ENCODE data around the gene GLRX5.

The GLRX5 gene

GRCh38 chr14:95522556-95522955 lies 12.3 kb upstream of the GLRX5 start:
- H3K4me3 ChIP-seq (replicated peaks; ENCODE audit: low read depth, low read length): no peak overlapping the region
- DNase-seq (ENCODE audit: low read depth): no peak
- no peak for TF ChIP-seq CTCF (IDR thresholded peaks at IDR 0.05; ENCODE audit: low read length, missing control alignments)

GRCh38 chr14:95523051-95523814 lies 11.6 kb upstream of the GLRX5 start:
- peak; percentile 49 for DNase-seq (ENCODE audit: low read depth)
- no peak overlapping the region for H3K4me3 ChIP-seq (replicated peaks; ENCODE audit: low read depth, low read length)
- no peak for TF ChIP-seq CTCF (IDR thresholded peaks at IDR 0.05; ENCODE audit: low read length, missing control alignments)

- TF ChIP-seq CTCF (IDR thresholded peaks at IDR 0.05; ENCODE audit: low read length, missing control alignments): no peak
- DNase-seq (ENCODE audit: low read depth): peak; percentile 76
- no peak overlapping the region for H3K4me3 ChIP-seq (replicated peaks; ENCODE audit: low read depth, low read length)
These were observed 10.9 kb upstream of the GLRX5 start for GRCh38 chr14:95523815-95524448.

GRCh38 chr14:95524706-95525512 lies 9.9 kb upstream of the GLRX5 start:
- no peak for DNase-seq (ENCODE audit: low read depth)
- no peak overlapping the region for H3K4me3 ChIP-seq (replicated peaks; ENCODE audit: low read depth, low read length)
- TF ChIP-seq CTCF (IDR thresholded peaks at IDR 0.05; ENCODE audit: low read length, missing control alignments): no peak

- DNase-seq (ENCODE audit: low read depth): no peak
- no peak overlapping the region for H3K4me3 ChIP-seq (replicated peaks; ENCODE audit: low read depth, low read length)
- no peak for TF ChIP-seq CTCF (IDR thresholded peaks at IDR 0.05; ENCODE audit: low read length, missing control alignments)
These were observed 8.9 kb upstream of the GLRX5 start for GRCh38 chr14:95525999-95526398.

- peak; percentile 56 for DNase-seq (ENCODE audit: low read depth)
These were observed 8.1 kb upstream of the GLRX5 start for GRCh38 chr14:95526483-95527386.

More at GRCh38 chr14:95526483-95527386, 8.1 kb upstream of the GLRX5 start:
- TF ChIP-seq CTCF (IDR thresholded peaks at IDR 0.05; ENCODE audit: low read length, missing control alignments): no peak
- peak overlapping the region; percentile 4 for H3K4me3 ChIP-seq (replicated peaks; ENCODE audit: low read depth, low read length)

All from fibroblast of pulmonary artery (primary cell).